Panc1 (cell line): ENCODE results near the gene SRGAP3. TPM values are rescaled to one million over a fixed set of nuclear protein-coding genes. Genes with fewer than 3 reads are reported as not detected.

Experiments used
- ATAC-seq: fragments of 200-7000 bp; cut with Tn5 transposase; 2 replicates; pipeline ENCODE4 v1.9.1; 2020; ENCODE audit warnings: mild to moderate bottlenecking, moderate library complexity
- BruUV-seq: library from RNA; stranded (reverse); fragments of 400-500 nt; replicated peaks from 2 replicates; lab custom pipeline; 2021; lab: Mats Ljungman, UMichigan
- CTCF ChIA-PET: fragments of 300-600 bp; sonication (Branson Sonifier 250); formaldehyde crosslinking; loops from one replicate; lab custom pipeline; 2022; ENCODE audit warnings: antibody characterized with exemption; lab: Charles Lee
- POLR2A ChIA-PET: fragments of 300-600 bp; sonication (Branson Sonifier 250); formaldehyde crosslinking; loops from one replicate; lab custom pipeline; 2022; ENCODE audit warnings: antibody characterized with exemption; lab: Charles Lee
- DNase-seq: peaks from one replicate; pipeline ENCODE4 v3.0.0-alpha.2; 2010; ENCODE audit warnings: low read depth, low spot score
- H3K27ac ChIP-seq: 2 replicates; pipeline ENCODE4 v1.5.1; 2011; ENCODE audit warnings: mild to moderate bottlenecking, low read length, inconsistent platforms
- H3K27me3 ChIP-seq: fragments of 200-500 bp; sonication (Bioruptor generic); 2 replicates; pipeline ENCODE4 v1.6.0; 2014; ENCODE audit warnings: low read length, inconsistent platforms; ENCODE audit not compliant: control insufficient read depth, insufficient read depth
- H3K36me3 ChIP-seq: fragments of 200-500 bp; sonication (Bioruptor generic); 2 replicates; pipeline ENCODE4 v1.5.1; 2014; ENCODE audit warnings: inconsistent platforms, mild to moderate bottlenecking, low read length, moderate library complexity; ENCODE audit not compliant: control insufficient read depth, insufficient read depth
- H3K4me1 ChIP-seq: 2 replicates; pipeline ENCODE4 v1.5.1; 2011; ENCODE audit warnings: inconsistent platforms, mild to moderate bottlenecking, low read length, moderate library complexity; ENCODE audit not compliant: control insufficient read depth, insufficient read depth
- H3K4me3 ChIP-seq, 2 experiments: 2 replicates each; pipeline ENCODE4 v1.5.1; 2011 to 2012; ENCODE audit warnings: low read depth in 2 of 2, low read length in 2 of 2, mild to moderate bottlenecking in 2 of 2, inconsistent platforms in 1 of 2, moderate library complexity in 1 of 2
- H3K9me3 ChIP-seq: fragments of 200-500 bp; sonication (Bioruptor generic); 2 replicates; pipeline ENCODE4 v1.5.1; 2014; ENCODE audit warnings: low read depth, mild to moderate bottlenecking, inconsistent platforms, low read length, moderate library complexity; ENCODE audit not compliant: control insufficient read depth, insufficient read depth
- CTCF ChIP-seq: fragments of 450-650 bp; IDR thresholded peaks from 2 replicates; pipeline ENCODE4 v1.5.1; 2017; ENCODE audit warnings: mild to moderate bottlenecking
- POLR2AphosphoS5 ChIP-seq: IDR thresholded peaks from 2 replicates; pipeline ENCODE4 v1.6.1; 2012; ENCODE audit warnings: mild to moderate bottlenecking, low read depth, low read length, moderate library complexity
- REST ChIP-seq, 2 experiments: IDR thresholded peaks; 2 replicates each; pipeline ENCODE4 v1.6.1; 2011 to 2012; ENCODE audit warnings: low read depth in 2 of 2, control low read depth in 1 of 2, low read length in 1 of 2, mild to moderate bottlenecking in 1 of 2, moderate library complexity in 1 of 2; ENCODE audit not compliant: insufficient read depth in 1 of 2
- SIN3A ChIP-seq: IDR thresholded peaks from 2 replicates; pipeline ENCODE4 v1.6.1; 2012; ENCODE audit warnings: low read depth, mild to moderate bottlenecking, low read length, moderate library complexity, borderline replicate concordance; ENCODE audit not compliant: insufficient read depth
- TCF7L2 ChIP-seq: IDR thresholded peaks from 2 replicates; pipeline ENCODE4 v1.6.1; 2011; ENCODE audit warnings: mild to moderate bottlenecking, low read depth, low read length, inconsistent platforms
- in situ Hi-C: cut with HindIII; loops from 2 replicates; pipeline ENCODE4 v1.10.0; 2016; ENCODE audit warnings: low sequenced_read_pairs, low pct_unique_long_range_greater_than_20kb
- intact Hi-C: fragments of 100-400 bp; cut with micrococcal nuclease; formaldehyde crosslinking; loops from one replicate; pipeline ENCODE4 v1.10.0; 2022; ENCODE audit not compliant: unreplicated experiment
- total RNA-seq: library from RNA; stranded (reverse); gene quantifications from one replicate; pipeline ENCODE4 v1.2.1, GENCODE V29; 2021; ENCODE audit not compliant: unreplicated experiment

SRGAP3 gene
- total RNA-seq, 1 experiment from 2014 or later: 0.82 TPM

GRCh38 chr3:9032231-9032777 is 217.1 kb downstream of the SRGAP3 start:
- ChIA-PET POLR2A (interaction anchor here (0.6 kb wide), 1 partner anchor 28 kb away, joined by 9 read pairs; no protein-coding TSS in a partner anchor), CTCF (interaction anchor here (0.6 kb wide), 1 partner anchor 18 kb away, joined by 4 read pairs; no protein-coding TSS in a partner anchor)
- no peak overlapping the region for H3K27ac ChIP-seq
- H3K4me3 ChIP-seq: no peak overlapping the region
- no peak for DNase-seq
- TF ChIP-seq POLR2AphosphoS5: no peak
- TF ChIP-seq SIN3A: no peak
- TF ChIP-seq CTCF: no peak
- no peak for TF ChIP-seq REST (IDR thresholded peaks at IDR 0.05; ENCODE audit: insufficient read depth in 1 of 2, low read depth in 2 of 2, low read length in 1 of 2)
- no peak for TF ChIP-seq TCF7L2
- intact Hi-C loops (no loop called here), in situ Hi-C loops (no loop called here)
- H3K9me3 ChIP-seq: no peaks in the 10 kb centered on the region
- H3K27me3 ChIP-seq: 0 out of 2 replicates have a peak, but pooled peaks cover 2% of the 10 kb centered on the region
- BruUV-seq: no TSS peak
- H3K4me1 ChIP-seq: no peaks in the 10 kb centered on the region
- no peaks in the 10 kb centered on the region for H3K36me3 ChIP-seq
- no peak for ATAC-seq

GRCh38 chr3:9030034-9030433 is 219.4 kb downstream of the SRGAP3 start:
- Histone ChIP-seq H3K9me3 (no peaks in the 10 kb centered on the region), H3K27me3 (0 out of 2 replicates have a peak, but pooled peaks cover 2% of the 10 kb centered on the region), H3K36me3 (no peaks in the 10 kb centered on the region), H3K4me1 (no peaks in the 10 kb centered on the region), H3K27ac (no peak overlapping the region), H3K4me3 (no peak overlapping the region)
- in situ Hi-C loops: no loop called here
- DNase-seq (no peak), ATAC-seq (no peak)
- CTCF ChIA-PET: no interaction called here
- POLR2A ChIA-PET: no interaction called here
- intact Hi-C loops: no loop called here
- TF ChIP-seq SIN3A: no peak
- no peak for TF ChIP-seq CTCF
- no peak for TF ChIP-seq REST (IDR thresholded peaks at IDR 0.05; ENCODE audit: insufficient read depth in 1 of 2, low read depth in 2 of 2, low read length in 1 of 2)
- no peak for TF ChIP-seq POLR2AphosphoS5
- TF ChIP-seq TCF7L2: no peak
- no TSS peak for BruUV-seq
